HG02884 (cell line): ENCODE data around the gene CFAP61.

Experiments
- ATAC-seq: cut with Tn5 transposase; IDR thresholded peaks from one replicate; pipeline ENCODE4 v1.9.1; 2021; ENCODE audit warnings: mild to moderate bottlenecking, moderate library complexity; ENCODE audit not compliant: unreplicated experiment

The CFAP61 gene

DNA sequence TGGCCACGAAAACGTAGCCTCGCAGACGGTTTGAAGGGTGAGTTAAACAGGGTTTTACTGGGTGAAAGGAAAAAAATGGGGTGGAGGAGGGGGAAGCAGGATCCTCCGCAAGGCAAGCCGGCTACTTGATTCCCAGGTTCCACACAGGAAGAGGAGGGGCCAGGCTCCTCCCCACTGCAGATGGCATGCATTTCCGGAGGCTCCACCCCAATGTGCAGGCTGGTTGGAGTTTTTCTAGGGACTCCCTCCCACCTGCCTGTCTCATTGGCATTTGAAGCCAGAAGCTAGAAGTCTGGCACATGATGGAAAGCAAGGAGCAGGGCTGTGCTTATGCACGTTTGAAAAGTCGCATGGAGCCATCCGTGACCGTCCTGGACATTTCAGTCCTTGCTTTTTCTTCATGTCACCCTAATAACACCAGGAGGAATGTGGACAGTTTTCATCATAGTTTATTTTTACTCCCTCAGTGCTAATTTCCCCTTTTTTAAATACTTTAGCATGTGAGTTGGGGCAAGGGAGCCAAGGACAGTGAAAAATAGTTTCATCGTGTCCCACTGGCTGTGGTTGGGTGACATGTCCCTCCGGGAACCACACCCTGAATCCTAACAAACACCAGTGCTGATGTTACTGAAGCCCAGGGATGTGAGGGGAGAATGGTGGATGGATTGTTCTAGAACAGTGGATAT lies 215.5 kb downstream of the CFAP61 start:
- no peak for ATAC-seq

DNA sequence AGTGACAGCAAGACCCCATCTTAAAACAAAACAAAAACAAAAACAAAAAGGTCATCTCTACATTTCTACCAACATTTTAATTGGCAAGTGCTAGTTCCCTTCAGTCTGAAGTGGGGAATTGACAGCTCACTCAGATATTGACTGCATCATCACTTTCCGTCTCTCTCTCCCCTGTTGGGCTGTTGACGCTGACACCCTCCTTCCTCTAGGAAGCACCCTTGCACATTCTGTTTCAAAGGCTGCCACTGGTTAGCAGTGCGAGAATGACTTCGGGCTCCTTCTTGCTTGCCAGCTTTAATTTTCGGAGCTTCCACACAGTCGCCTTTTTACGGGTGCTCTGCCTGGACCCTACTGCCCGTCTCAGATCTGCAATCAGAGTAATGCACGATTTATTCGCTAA lies 218.9 kb downstream of the CFAP61 start:
- no peak for ATAC-seq

DNA sequence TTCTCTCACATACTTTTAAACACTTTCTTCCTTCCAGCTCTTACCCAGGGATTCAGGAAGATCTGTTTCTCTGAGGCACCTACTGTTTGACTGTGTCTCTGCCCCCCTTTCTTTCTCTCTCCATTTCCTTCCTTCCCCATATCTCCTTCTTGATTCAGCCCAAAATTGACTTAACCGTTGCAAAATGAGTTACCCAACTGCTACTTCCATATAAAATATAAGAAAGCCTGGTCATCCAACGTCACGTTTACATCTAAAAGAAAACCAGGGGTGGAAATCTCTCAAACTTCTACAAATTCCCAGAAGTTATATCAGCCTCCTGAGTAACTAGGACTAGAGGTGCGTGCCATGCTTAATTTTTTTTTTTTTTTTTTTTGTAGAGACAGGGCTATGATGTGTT lies 220.4 kb downstream of the CFAP61 start:
- no peak for ATAC-seq

DNA sequence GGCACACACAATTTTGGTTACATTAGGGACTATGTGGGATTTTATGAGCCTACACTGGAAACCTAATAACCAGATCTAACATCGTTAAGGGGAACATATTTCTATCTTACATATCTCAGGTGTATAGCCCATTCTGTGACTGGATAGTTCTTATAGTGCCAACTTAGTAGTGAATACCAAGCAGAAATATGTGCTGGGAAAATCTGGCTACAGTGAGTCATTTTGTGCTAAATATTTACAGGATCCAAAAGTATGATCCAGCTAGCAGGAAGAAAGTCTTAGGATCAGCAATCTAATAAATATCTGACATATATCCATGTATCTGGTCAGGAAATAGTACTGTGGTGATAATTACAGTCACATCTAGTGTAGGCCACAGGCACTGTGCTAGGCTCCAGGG lies 221.0 kb downstream of the CFAP61 start:
- no peak for ATAC-seq

- ATAC-seq: no peak
Measured at GRCh38 chr20:20274821-20275220, 222.5 kb downstream of the CFAP61 start.

GRCh38 chr20:20275636-20276035 lies 223.3 kb downstream of the CFAP61 start:
- no peak for ATAC-seq

- no peak for ATAC-seq
Measured at GRCh38 chr20:20276811-20277530, 224.6 kb downstream of the CFAP61 start.

GRCh38 chr20:20277894-20278335 lies 225.6 kb downstream of the CFAP61 start:
- no peak for ATAC-seq

DNA sequence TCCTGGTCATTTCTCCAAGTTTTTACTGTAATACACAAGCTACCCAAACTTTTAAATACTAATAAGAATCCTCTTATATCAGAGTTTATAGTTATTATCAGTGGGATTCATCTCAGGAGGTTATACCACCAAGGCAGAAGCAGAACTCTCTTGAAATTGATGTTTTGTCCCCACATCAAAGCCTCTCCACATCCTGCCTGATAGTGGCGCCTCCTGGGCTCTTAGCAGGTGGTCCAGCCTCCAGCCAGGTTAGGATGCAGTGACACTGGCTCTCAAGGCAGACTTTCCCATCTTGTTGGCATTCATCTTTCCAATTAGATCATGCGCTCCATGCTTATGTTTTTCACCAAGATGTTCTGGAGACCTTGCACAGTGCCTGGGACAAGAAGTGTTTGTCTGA lies 233.7 kb downstream of the CFAP61 start:
- ATAC-seq: no peak

- ATAC-seq: no peak
Measured at GRCh38 chr20:20289331-20289730, 237.0 kb downstream of the CFAP61 start.

- ATAC-seq: no peak
Measured at GRCh38 chr20:20292472-20292871, 240.1 kb downstream of the CFAP61 start.

- no peak for ATAC-seq
Measured at GRCh38 chr20:20293141-20293540, 240.8 kb downstream of the CFAP61 start.

DNA sequence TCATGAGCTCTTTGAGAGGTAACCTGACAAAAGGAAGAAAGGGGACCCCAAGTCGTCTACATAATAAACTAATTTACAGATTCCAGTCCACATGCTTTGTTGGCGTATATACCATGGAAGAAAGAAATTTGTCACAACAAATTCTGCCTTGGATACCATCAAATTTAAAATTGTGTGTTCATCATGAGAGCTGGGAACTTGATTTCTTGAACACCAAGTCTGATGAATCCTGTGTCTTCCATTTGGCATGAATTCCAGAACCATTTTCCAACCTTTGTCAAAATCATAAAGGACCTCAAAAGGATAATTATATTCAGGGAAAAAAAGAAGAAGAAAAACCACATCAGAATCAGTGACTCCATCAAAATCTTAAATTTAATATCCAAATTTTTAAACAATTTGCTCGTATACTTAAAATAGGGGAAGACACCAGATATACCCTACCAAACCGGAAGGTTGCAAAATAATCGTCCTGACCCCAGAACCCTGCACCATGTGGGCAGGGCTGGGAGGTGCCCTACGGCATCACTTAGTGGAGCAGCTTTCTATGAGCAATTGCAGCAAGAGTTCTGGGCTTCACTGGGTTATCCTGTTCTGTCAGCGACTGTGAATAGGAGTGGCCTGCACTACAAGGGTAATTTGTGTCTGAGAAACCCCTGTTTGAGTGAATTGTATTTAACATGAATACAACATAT lies 241.5 kb downstream of the CFAP61 start:
- no peak for ATAC-seq

GRCh38 chr20:20295621-20296498 lies 243.5 kb downstream of the CFAP61 start:
- ATAC-seq: no peak

DNA sequence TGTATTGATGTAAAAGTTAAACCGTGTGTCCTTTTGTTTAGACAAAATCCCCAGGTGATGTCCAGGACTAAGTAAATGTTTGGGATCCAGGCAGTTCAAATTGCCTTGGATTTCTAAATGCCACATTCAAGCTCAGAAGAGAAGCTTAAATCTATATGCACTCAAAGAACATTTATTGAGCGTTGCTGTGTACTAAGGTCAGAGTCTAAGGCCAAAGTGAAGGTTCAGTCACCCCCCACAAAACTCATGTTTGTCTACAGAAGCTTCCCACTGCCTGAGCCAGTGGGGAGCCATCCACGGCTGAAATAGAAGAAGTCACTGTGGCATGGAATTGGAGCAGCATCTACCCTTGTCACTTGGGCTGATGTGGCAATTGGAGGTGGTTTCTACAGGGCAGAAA lies 244.8 kb downstream of the CFAP61 start:
- ATAC-seq: no peak

- no peak for ATAC-seq
Measured at GRCh38 chr20:20297752-20298151, 245.4 kb downstream of the CFAP61 start.

DNA sequence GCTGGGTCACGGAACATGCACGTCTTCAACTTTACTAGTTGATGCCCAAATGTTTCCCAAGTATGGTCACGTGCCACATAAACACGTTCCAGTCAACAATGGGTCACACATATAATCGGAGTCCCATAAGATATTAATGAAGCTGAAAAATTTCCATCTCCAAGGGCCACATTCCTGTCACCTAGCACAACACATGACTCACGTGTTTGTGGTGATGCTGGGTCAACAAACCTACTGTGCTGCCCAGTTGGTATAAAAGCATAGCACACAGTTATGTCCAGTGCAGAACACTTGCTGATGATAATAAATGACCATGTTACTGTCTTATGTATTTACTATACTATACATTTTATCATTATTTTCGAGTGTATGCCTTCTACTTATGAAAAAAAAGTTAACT lies 247.6 kb downstream of the CFAP61 start:
- ATAC-seq: no peak

DNA sequence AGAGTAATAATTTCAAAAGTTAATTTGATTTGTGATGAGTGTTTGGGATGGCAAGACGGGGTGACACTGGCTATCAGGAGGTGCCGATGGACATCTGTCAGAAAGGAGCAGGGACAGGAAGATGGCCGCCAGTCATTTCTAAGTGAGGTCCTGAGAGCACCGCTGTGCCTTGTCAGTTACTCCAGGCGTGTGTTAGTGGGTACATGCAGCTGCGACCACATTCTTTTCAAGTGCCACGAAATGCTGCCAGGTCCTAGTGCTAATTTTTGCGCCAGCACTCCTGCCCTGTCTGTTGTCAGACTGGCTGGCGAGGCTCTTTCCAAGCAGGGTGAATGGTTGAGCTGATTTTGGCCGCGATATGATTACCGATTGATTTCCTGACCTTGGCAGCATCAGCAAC lies 251.0 kb downstream of the CFAP61 start:
- ATAC-seq: no peak

DNA sequence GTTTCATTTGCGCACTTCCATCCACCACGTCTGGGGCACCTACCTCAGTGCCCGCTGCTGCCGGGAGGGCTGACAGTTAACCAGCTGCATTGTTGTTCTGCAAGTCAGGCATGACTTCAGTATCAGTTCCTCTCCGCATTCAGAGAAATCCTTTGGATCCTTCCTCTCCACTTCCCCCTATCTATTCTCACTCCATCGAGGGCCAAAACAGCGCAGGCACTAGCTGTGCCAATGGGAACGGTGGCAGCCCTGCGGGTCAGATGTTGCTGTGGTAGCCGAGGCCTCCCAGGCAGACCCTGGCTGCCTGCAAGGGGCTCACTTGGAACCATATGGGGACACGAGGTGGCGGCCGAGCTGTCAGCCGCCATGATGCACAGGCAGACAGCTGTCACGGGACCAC lies 251.4 kb downstream of the CFAP61 start:
- no peak for ATAC-seq

DNA sequence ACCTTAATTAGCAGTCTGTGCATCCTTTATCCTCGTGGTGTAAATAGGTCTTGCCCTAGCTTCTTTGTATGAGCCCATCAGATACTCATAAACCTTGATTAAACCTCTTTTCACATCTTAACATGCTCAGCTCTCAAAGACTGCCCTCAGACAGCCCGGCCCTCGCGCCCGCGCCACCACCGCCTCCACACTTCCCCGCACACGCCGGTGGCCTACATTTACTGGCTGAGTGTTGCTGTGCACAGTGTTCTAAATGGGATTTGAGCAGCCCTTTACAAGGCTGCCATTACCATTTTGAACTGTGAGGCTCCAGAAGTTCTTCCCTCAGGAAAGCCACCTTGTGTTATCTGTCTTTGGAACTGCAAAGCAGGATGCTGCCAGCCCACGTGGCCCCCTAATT lies 252.6 kb downstream of the CFAP61 start:
- no peak for ATAC-seq

- ATAC-seq: no peak
Measured at GRCh38 chr20:20312562-20312961, 260.2 kb downstream of the CFAP61 start.
